Measurements from ENCODE around the gene AP1M1.

Gene AP1M1

GRCh38 chr19:16232127-16232526 lies 34.4 kb downstream of the AP1M1 start:
- no peak for DNase-seq (ENCODE audit: low read depth in 2 of 2, low spot score in 1 of 2)

- DNase-seq (ENCODE audit: low read depth in 2 of 2, low spot score in 1 of 2), result no peak
Measured at GRCh38 chr19:16232568-16232967, 34.9 kb downstream of the AP1M1 start.

GRCh38 chr19:16233081-16233776 lies 35.5 kb downstream of the AP1M1 start:
- DNase-seq (ENCODE audit: low read depth in 2 of 2, low spot score in 1 of 2), result no peak

GRCh38 chr19:16233836-16234551 lies 36.3 kb downstream of the AP1M1 start:
- no peak for DNase-seq (ENCODE audit: low read depth in 2 of 2, low spot score in 1 of 2)

GRCh38 chr19:16234552-16235445 lies 37.1 kb downstream of the AP1M1 start:
- no peak for DNase-seq (ENCODE audit: low read depth in 2 of 2, low spot score in 1 of 2)

GRCh38 chr19:16235811-16236652 lies 38.3 kb downstream of the AP1M1 start:
- DNase-seq (ENCODE audit: low read depth in 2 of 2, low spot score in 1 of 2), result no peak

- DNase-seq (ENCODE audit: low read depth in 2 of 2, low spot score in 1 of 2), result no peak
Measured at GRCh38 chr19:16244091-16244490, 46.4 kb downstream of the AP1M1 start.

- peak; percentile 56 to 86 for DNase-seq (ENCODE audit: low read depth in 2 of 2, low spot score in 1 of 2)
Measured at GRCh38 chr19:16247353-16248182, 49.9 kb downstream of the AP1M1 start.

GRCh38 chr19:16248380-16249023 lies 50.8 kb downstream of the AP1M1 start:
- DNase-seq (ENCODE audit: low read depth in 2 of 2, low spot score in 1 of 2), result no peak

GRCh38 chr19:16249826-16250404 lies 52.2 kb downstream of the AP1M1 start:
- no peak for DNase-seq (ENCODE audit: low read depth in 2 of 2, low spot score in 1 of 2)

- no peak for DNase-seq (ENCODE audit: low read depth in 2 of 2, low spot score in 1 of 2)
Measured at GRCh38 chr19:16252459-16253205, 54.9 kb downstream of the AP1M1 start.

- DNase-seq (ENCODE audit: low read depth in 2 of 2, low spot score in 1 of 2), result no peak
Measured at GRCh38 chr19:16254851-16255408, 57.2 kb downstream of the AP1M1 start.

GRCh38 chr19:16257509-16258002 lies 59.8 kb downstream of the AP1M1 start:
- no peak for DNase-seq (ENCODE audit: low read depth in 2 of 2, low spot score in 1 of 2)

- no peak for DNase-seq (ENCODE audit: low read depth in 2 of 2, low spot score in 1 of 2)
Measured at GRCh38 chr19:16258440-16258903, 60.8 kb downstream of the AP1M1 start.

GRCh38 chr19:16259385-16260159 lies 61.9 kb downstream of the AP1M1 start:
- no peak for DNase-seq (ENCODE audit: low read depth in 2 of 2, low spot score in 1 of 2)

GRCh38 chr19:16260160-16260811 lies 62.6 kb downstream of the AP1M1 start:
- no peak for DNase-seq (ENCODE audit: low read depth in 2 of 2, low spot score in 1 of 2)

- DNase-seq (ENCODE audit: low read depth in 2 of 2, low spot score in 1 of 2), result no peak
Measured at GRCh38 chr19:16260812-16261161, 63.1 kb downstream of the AP1M1 start.

Measured in stimulated activated CD8-positive, alpha-beta memory T cell treated with anti-CD3 and anti-CD28 coated beads, Interleukin-4, amount 100 ng/mL, for 4 hours (primary cell).